Retinal pigment epithelial cell (primary cell): Measurements from ENCODE around the gene TNFRSF8.

ENCODE experiments used
- DNase-seq: peaks from one replicate; pipeline ENCODE4 v3.0.0-alpha.2; 2010; ENCODE audit warnings: low read depth
- H3K4me3 ChIP-seq: 2 replicates; pipeline ENCODE4 v1.5.1; 2011; ENCODE audit warnings: mild to moderate bottlenecking, low read length, control low read depth, moderate library complexity
- TF ChIP-seq, protein P1 (sequence below): conservative IDR thresholded peaks from 2 replicates; pipeline ENCODE4 v1.5.1; 2011; ENCODE audit warnings: low read depth, low read length, control low read depth, inconsistent platforms

TNFRSF8 gene

DNA sequence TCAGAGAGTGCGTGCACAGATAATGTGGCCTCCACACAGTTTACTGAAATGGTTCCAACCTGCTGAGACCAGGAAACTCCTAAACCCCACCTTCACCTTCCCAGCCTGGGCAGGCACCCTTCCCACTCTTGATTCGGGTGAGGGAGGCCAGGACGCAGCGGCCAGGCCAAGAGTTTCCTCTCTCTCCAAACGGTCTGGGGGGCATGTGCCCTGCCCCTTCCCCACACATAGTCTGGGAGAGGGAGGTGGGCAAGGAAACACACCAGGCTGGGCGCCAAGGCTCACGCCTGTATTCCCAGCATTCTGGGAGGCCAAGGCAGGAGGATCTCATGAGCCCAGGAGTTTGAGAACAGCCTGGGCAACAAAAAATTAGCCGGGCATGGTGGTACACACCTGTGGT is 9.6 kb downstream of the TNFRSF8 start:
- TF ChIP-seq, protein P1, sequence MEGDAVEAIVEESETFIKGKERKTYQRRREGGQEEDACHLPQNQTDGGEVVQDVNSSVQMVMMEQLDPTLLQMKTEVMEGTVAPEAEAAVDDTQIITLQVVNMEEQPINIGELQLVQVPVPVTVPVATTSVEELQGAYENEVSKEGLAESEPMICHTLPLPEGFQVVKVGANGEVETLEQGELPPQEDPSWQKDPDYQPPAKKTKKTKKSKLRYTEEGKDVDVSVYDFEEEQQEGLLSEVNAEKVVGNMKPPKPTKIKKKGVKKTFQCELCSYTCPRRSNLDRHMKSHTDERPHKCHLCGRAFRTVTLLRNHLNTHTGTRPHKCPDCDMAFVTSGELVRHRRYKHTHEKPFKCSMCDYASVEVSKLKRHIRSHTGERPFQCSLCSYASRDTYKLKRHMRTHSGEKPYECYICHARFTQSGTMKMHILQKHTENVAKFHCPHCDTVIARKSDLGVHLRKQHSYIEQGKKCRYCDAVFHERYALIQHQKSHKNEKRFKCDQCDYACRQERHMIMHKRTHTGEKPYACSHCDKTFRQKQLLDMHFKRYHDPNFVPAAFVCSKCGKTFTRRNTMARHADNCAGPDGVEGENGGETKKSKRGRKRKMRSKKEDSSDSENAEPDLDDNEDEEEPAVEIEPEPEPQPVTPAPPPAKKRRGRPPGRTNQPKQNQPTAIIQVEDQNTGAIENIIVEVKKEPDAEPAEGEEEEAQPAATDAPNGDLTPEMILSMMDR: no peak
- no peak overlapping the region for H3K4me3 ChIP-seq
- DNase-seq: no peak

DNA sequence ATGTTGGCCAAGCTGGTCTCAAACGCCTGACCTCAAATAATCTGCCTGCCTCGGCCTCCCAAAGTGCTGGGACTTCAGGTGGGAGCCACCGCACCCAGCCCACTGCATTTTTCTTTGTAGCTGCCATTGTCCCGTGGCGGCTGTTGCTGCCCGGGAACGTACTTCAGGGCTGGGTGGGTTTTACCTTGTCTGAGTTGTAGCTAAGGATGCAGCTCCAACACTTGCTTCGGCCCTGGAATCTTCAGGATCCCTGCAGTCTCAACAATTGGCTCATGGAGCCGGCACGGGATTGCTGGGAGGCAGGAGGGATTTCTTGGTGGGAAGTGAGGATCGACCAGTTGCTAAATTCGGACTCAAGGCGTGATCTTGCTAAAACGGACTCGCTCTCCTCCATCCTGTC is 10.7 kb downstream of the TNFRSF8 start:
- no peak for DNase-seq
- H3K4me3 ChIP-seq: no peak overlapping the region
- TF ChIP-seq, protein P1: no peak

DNA sequence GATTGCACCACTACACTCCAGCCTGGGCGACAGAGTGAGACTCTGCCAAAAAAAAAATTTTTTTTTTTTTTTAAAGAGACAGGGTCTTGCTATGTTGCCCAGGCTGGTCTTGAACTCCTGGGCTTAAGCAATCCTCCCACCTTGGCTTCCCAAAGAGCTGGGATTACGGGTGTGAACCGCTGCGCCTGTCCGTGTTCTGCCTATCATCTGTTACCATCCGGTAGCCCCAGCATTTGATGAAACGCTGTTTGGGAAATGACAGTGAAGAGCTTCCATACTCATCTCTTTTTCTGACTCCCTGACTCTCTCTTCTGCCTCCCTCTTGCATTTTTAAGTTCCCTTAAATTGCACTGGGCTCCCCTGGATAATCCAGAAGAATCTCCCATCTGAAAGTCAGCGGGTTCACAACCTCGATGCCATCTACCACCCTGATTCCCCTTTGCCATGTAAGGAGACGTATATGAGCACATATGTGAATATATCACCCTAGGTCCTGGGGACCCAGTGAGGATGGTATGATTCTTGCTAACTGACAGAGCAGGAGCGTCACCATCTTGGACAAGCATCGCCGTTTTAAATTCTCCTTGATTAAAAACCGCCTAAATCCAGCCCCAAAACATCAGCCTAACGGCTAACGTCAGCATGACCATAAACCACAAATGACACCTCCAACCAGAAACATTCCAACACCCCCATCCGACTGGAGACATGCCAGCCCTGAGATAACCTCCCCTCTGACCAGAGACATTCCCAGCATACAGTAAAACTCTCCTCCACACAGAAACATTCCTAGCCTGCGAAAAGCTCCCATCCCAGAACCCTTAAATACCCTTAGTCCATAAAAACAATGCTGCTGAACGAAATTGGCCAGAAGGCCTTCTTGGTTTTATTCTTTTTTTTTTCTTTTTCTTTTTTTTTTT is 12.4 kb downstream of the TNFRSF8 start:
- TF ChIP-seq, protein P1: no peak
- H3K4me3 ChIP-seq: no peak overlapping the region
- peak; percentile 57 for DNase-seq

DNA sequence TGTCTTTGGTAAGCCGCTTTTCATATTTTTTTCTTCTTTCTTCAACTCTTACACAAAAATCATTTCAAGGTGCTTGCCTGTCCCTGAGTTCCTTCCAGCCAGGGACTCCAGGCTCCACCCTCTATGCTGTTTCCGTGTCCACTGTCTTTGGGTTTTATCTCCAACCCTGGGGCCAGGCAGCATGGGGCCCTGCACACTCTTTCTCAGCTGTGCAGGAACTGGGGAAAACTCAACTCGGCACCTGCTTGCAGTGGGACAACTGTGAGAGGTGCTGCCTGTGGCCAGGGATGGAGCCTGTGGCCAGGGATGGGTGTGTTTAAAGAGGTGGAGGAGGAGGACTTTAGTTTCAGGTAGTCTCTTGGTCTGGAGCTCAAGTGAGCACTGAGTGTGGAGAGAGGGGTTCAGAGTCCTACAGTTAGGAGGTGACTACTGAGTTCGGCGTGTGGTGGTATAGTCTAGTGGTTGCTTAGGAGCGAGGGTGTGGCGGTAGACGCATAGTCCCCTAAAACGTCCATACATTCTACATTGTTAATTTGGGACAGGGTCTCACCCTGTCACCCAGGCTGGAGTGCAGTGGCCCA is 13.4 kb downstream of the TNFRSF8 start:
- no peak overlapping the region for H3K4me3 ChIP-seq
- DNase-seq: no peak
- TF ChIP-seq, protein P1: no peak

DNA sequence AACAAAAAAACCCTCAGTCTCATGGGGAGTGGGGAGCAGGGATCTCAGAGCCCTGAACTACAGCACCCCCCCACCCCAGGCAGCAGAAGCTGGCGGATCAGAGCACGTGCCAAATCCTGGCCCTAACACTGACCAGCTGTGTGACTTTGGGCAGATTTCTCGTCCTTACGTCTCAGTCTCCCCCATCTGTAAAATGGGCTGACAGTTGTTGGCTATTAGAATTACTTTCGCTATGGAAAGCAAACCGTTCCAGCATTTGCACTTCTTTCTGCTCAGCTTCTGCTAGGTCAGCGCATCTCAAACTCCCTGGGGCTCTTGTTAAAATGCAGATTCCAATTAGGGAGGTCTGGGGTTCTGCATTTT is 15.5 kb downstream of the TNFRSF8 start:
- H3K4me3 ChIP-seq: no peak overlapping the region
- TF ChIP-seq, protein P1: no peak
- DNase-seq: no peak

DNA sequence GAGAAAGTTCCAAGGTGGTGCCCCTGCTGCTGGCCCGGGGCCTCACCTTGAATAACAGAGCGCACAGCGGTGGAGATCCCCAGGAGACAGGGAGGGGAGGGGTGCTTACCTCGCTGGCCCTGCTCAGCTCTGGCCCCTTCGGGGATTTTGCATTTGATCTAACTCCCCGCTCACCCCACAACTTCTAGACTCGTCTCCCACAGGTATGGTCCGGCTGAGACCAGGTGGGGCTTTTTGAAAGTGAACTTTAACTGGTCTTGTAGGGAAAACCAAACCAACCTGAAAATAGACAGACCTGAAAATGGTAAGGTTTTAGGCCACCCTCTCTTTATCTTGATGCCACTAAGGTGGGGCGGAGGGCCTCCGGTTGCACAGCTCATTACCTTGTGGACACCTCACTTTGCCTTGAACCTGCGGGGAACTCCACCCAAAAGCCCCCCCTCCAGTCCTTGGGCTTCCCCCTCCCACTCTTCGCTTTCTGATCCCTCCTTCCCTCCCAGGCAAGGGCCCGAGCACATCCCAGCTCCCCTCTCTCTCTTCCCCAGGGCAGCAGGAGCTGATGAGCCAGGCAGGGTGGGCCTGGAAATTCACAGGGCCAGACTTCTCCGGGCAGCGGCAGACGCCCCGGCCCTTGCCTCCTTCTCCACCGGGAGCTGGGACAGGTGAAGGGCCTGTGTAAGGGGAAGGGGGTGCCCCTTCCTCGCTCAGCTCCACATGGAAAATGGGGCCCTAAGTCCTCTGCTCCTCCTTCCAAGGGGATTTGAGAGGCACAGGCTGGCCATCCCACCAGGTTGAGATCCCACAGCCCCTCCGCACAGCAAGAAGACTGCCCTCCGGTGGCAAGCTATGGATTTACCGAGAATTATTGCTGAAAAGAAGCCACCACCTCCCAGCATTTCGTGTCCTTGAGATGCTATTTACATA is 16.1 kb downstream of the TNFRSF8 start:
- H3K4me3 ChIP-seq: no peak overlapping the region
- no peak for DNase-seq
- TF ChIP-seq, protein P1: peak; percentile 82
